Gastroesophageal sphincter (tissue), 3 donors: ENCODE results near the gene ZFYVE26.

Experiments
- CTCF ChIP-seq, 4 experiments: fragments of 200-600 bp in 2 of 4; fragments of 450-650 bp in 2 of 4; sonication (generic) in 1 of 4; IDR thresholded peaks; one replicate each; pipeline ENCODE4 v1.5.1; 2017 to 2019; ENCODE audit warnings: antibody characterized with exemption in 4 of 4, mild to moderate bottlenecking in 2 of 4, moderate library complexity in 2 of 4
- POLR2A ChIP-seq, 2 donors: fragments of 450-650 bp; IDR thresholded peaks; one replicate each; pipeline ENCODE4 v1.6.1; 2017; ENCODE audit warnings: antibody characterized with exemption in 2 of 2, mild to moderate bottlenecking in 2 of 2, moderate library complexity in 1 of 2

GRCh38 chr14:67856827-67857226 is 40.4 kb upstream of the ZFYVE26 start:
- TF ChIP-seq CTCF (IDR thresholded peaks at IDR 0.05), result no peak
- TF ChIP-seq POLR2A (IDR thresholded peaks at IDR 0.05), result no peak
